Measurements from ENCODE around the gene ERBB2.
"Not testable (repeated sequence)": the region's sequence is repeated elsewhere in the genome, so short reads cannot be mapped to it uniquely, and the experiment has no call there.

The ERBB2 gene

DNA sequence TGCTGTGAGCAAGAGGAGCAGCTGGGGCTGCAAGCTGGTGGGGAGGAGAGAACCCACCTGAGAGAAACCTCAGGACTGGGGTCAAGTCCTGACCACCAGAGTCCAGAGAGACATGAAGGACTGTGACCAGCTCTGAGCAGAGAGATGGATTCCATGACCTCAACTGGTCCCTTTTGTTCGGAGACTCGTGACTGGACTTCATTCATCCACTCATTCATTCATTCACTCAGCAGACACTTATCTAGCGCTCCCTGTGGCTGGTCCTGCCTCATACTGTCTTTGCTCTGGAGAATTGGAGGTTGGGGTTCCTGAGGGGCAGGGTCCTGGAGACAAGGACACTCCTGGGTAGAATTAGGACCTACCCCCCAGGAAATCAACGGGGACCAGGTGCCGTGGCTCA lies 4.0 kb downstream of the ERBB2 start:
- no peak for DNase-seq (ENCODE audit: low read depth in 3 of 3)

DNA sequence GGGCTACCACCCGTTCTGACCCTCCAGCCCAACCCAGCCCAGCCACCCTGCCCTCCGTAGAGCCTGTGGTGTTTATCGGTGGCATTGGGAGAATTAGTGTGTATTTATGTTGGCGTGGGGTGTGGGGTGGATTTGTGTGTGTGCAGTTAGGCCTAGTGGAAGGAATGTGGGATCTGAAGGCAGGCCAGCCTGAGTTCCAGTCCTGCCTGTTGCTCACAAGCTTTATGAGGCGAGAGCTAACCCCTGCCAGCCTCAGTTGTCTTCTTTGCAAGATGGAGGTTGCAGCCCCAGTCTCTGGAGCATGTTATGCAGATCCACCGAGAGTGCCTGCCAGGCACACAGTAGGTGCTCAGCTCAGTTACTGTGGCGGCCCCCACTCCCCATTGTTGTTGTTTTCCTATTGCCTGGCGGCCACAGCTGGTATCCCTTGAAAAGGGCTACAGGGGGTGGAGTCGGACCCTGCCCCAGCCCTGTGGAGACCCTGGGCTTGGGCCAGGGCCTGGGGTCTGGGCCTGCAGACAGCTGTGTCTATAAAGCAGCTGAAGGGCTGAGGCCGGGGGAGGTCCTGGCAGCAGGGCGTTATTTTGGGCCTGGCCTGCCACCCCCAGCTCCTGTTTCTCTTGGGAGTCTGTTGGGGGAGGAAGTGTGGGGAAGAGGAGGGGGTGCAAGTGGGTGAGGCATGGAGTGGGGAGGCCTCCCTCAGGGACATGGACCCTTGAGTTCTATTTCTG lies 5.1 kb downstream of the ERBB2 start:
- DNase-seq (ENCODE audit: low read depth in 3 of 3) = no peak

DNA sequence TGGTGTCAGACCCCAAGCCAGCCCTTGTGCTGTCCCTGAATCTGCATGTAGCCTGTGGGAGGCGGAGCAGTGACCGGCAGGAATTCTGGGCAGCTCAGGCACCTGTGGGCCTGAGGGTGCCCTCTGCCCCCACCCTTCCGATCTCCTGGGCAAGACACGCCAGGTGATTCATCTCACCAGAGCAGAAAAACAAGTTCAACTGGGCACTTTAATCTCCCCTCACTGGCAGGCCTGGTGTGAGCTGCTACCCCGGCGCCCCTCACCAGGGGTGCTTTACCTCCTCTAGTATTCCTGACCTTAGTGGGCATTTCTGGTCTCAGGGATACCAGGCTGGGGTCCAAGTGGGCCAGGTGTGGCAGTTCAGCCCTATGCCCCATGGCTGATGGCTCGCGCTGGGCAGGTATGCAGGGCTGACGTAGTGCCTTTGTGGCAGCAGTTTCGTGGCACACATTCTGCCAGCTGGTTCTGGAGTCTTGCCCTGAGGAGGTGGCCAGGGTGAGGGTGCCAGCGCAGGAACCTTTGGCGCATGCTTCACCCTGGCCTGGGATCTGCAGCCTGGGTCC lies 6.0 kb downstream of the ERBB2 start:
- DNase-seq (ENCODE audit: low read depth in 3 of 3) = no peak

DNA sequence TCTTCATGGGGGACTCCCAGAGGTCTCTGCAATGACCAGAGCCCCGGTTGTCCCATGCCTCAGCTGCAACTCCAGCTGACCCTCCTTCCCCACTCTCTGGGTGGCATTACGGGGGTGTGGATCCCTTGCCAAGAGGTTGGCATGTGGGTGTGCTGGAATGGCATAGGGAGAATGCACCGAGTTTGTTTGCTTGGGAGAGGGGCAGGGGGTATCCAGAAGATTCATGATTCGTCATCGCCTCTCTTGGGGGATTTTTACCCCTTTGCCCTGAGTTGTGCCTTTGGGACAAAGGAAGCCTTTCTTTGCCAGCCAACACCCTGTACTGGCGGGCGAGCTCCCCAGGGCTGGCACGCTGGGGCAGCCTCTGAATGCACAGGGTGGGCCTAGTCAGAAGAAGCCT lies 6.5 kb downstream of the ERBB2 start:
- DNase-seq (ENCODE audit: low read depth in 3 of 3) = no peak

DNA sequence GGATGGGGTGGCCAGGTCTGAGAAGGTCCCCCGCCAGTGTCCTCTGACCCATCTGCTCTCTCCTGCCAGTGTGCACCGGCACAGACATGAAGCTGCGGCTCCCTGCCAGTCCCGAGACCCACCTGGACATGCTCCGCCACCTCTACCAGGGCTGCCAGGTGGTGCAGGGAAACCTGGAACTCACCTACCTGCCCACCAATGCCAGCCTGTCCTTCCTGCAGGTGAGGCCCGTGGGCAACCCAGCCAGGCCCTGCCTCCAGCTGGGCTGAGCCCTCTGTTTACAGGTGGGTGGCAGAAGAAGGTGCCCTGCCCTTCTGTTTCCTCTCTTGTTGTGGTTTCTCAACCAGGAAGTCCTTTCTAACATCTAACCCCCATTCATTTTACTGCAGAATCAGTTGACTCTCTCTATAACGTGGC lies 7.1 kb downstream of the ERBB2 start:
- no peak for DNase-seq (ENCODE audit: low read depth in 3 of 3)

DNA sequence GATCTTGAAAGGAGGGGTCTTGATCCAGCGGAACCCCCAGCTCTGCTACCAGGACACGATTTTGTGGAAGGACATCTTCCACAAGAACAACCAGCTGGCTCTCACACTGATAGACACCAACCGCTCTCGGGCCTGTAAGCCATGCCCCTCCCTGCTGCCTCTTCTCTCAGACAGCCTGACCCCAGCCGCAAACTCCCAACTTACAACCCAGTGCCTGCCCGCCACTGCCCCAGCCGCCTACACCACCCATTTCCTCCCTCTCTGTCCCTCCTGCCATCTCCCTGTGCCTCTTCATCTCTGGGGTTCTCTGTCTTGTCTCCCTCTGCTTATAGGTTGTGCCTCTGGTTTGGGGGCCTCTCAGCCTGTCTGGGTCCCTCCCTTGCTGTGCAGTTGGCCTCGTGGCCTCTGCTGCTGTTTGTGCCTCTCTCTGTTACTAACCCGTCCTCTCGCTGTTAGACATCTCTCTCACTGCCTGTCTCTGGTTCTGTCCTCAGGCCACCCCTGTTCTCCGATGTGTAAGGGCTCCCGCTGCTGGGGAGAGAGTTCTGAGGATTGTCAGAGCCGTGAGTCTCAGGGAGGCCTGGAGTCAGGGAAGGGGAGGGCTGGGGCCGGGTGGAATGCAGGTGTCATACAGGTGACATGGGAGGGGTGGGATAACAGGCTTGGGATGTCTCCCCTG lies 9.6 kb downstream of the ERBB2 start:
- DNase-seq (ENCODE audit: low read depth in 3 of 3) = no peak

DNA sequence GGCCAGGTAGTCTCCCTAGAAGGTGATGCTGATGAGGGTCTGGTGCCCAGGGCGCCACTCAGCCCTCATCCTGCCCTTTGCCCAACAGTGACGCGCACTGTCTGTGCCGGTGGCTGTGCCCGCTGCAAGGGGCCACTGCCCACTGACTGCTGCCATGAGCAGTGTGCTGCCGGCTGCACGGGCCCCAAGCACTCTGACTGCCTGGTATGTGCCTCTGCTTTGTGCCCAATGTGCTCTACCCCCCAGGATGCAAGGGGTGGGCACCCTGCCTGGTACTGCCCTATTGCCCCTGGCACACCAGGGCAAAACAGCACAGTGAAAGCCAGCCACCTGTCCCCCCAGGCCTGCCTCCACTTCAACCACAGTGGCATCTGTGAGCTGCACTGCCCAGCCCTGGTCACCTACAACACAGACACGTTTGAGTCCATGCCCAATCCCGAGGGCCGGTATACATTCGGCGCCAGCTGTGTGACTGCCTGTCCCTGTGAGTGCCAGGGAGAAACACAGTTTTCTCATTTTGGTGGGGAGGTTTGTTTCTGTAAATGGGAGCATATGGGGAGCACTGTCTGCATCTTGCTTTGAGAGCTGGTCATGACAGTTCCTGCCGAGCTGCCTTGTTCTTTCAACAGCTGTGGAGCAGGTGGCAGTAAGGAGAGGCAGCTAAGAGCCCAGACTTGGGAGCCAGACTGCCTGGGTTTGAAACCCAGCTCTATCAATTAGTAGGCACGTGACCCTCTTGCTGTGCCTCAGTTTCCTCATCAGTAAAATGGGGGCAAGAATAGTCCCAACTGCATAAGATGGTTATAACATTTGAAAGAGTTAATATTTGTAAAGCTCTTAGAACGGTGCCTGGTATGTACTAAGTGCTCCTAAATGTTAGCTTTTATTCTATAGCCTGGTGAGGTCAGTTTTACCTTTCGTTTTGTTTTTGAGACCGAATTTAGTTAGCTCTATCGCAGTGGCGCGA lies 10.4 kb downstream of the ERBB2 start:
- no peak for DNase-seq (ENCODE audit: low read depth in 3 of 3)

DNA sequence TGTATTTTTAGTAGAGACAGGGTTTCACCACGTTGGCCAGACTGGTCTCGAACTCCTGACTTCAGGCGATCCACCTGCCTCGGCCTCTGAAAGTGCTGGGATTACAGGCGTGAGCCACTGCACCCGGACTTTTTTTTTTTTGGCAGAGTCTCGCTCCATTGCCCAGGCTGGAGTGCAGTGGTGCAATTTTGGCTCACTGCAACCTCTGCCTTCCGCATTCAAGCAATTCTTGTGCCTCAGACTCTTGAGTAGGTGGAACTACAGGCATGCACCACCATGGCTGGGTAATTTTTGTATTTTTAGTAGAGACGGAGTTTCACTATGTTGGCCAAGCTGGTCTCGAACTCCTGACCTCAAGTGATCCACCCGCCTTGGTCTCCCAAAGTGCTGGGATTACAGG lies 11.2 kb downstream of the ERBB2 start:
- not testable (repeated sequence) for DNase-seq (ENCODE audit: low read depth in 3 of 3)

DNA sequence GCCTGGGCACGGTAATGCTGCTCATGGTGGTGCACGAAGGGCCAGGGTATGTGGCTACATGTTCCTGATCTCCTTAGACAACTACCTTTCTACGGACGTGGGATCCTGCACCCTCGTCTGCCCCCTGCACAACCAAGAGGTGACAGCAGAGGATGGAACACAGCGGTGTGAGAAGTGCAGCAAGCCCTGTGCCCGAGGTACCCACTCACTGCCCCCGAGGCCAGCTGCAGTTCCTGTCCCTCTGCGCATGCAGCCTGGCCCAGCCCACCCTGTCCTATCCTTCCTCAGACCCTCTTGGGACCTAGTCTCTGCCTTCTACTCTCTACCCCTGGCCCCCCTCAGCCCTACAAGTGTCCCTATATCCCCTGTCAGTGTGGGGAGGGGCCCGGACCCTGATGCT lies 12.0 kb downstream of the ERBB2 start:
- no peak for DNase-seq (ENCODE audit: low read depth in 3 of 3)

DNA sequence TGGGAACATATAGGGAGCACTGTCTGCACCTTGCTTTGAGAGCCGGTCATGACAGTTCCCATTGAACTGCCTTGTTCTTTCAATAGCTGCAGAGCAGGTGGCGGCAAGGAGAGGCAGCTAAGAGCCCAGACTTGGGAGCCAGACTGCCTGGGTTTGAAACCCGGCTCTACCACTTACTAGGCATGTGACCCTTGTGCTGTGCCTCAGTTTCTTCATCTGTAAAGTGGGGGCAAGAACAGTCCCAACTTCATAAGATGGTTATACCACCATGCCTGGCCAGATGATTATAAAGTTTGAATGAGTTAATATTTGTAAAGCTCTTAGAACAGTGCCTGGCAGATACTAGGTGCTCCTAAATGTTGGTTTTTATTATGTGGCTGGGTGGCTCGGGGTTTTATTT lies 14.4 kb downstream of the ERBB2 start:
- DNase-seq (ENCODE audit: low read depth in 3 of 3) = no peak

DNA sequence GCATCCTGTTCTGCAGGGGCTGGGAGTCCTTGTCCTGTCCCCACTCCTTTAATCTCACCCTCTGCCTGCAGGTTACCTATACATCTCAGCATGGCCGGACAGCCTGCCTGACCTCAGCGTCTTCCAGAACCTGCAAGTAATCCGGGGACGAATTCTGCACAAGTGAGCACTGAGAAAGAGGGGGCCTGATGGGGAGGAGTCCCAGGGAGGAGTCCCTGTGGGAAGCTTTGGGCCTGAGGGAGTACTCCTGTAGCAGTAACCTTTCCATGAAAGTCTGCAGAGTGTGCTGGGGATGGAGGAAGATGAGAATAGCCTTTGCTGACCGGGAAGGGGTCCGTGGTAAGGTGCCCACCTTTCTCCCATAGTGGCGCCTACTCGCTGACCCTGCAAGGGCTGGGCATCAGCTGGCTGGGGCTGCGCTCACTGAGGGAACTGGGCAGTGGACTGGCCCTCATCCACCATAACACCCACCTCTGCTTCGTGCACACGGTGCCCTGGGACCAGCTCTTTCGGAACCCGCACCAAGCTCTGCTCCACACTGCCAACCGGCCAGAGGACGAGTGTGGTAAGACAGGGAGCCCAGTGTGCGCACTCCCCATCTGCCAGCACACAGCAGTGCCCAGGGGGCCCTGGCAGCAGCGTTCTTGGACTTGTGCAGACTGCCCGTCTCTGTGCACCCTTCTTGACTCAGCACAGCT lies 15.7 kb downstream of the ERBB2 start:
- DNase-seq (ENCODE audit: low read depth in 3 of 3) = no peak

DNA sequence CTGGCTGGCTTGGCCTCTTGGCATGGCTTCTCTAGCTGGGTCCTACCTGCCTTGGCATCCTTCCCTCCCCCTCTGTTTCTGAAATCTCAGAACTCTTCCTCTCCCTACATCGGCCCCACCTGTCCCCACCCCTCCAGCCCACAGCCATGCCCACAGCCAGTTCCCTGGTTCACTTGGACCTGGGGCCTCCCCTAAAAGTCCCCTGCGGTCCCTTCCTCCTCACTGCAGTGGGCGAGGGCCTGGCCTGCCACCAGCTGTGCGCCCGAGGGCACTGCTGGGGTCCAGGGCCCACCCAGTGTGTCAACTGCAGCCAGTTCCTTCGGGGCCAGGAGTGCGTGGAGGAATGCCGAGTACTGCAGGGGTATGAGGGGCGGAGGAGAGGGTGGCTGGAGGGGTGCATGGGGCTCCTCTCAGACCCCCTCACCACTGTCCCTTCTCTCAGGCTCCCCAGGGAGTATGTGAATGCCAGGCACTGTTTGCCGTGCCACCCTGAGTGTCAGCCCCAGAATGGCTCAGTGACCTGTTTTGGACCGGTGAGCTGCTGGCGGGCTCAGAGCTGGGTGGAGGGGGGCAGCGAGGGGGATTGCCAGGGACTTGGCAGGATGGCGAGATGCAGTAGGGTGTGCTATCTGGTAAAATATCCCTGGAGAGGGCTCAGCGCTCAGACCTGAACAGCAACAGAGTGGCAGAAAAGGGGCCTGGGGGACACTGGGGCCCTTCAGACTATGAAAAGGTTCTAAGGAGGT lies 16.4 kb downstream of the ERBB2 start:
- DNase-seq (ENCODE audit: low read depth in 3 of 3) = no peak

DNA sequence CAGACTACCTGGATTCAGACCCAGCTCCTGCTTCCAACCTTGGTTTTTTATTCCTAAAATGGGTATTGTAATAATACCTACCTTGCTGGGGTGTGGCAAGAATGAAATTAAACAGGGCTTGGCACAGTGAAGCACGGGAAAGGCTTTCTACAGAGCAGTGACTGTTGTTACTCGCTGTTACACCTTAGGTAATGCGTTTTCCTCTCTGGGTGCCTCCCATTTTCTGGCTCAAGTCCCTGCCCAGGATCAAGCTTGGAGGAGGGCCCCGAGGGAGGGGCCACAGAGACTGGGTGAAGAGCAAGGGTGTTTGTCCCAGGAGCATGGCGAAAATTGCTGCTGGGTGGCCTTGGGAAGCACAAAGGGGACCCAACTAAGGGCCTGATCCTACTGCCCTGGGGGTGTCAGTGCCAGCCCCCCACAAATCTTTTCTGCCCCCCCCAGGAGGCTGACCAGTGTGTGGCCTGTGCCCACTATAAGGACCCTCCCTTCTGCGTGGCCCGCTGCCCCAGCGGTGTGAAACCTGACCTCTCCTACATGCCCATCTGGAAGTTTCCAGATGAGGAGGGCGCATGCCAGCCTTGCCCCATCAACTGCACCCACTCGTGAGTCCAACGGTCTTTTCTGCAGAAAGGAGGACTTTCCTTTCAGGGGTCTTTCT lies 17.1 kb downstream of the ERBB2 start:
- DNase-seq (ENCODE audit: low read depth in 3 of 3) = no peak

DNA sequence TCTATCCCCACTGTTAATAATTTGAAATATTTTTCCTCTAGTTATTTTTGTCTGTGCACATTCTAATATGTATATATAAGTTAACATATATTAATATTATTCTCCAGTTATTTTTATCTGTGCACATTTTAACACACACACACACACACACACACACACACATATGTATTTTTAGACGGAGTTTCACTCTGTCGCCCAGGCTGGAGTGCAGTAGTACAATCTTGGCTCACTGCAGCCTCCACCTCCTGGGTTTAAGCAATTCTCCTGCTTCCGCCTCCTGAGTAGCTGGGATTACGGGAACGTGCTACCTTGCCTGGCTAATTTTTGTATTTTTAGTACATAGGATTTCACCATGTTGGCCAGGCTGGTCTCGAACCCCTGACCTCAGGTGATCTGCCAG lies 17.8 kb downstream of the ERBB2 start:
- DNase-seq (ENCODE audit: low read depth in 3 of 3) = no peak

DNA sequence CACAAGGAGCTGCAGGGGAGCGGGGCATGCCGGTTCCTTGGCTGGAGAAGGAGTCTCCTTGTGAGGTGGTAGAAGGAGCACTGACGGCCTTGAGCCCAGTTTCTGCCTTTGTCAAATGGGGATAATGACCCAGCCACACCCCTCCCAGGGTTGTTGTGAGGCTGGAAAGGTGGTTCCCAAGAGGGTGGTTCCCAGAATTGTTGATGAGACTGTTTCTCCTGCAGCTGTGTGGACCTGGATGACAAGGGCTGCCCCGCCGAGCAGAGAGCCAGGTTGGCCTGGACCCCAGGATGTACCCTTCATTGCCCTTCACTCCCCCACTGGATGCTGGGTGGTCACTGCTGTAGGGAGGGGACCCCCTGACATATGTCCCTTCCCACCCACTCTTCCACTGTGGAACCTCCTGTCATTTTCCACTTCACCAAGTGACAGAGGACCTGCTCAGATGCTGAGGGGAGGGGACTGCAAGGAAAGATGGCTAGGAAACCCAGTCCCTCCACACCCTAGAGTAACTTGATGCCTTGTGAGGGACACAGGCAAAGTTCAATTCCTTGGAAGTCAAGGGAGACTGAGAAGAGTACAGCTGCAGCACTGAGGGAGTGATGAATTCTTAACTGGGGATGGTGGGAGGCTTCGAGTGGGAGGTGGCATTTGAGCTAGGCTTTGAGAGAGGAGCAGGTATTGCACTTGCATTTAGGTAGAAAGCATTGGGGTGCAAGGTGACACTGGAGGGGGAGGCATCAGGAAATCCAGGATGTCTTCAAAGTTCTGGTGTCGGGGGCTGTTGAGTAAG lies 19.9 kb downstream of the ERBB2 start:
- DNase-seq (ENCODE audit: low read depth in 3 of 3) = no peak

DNA sequence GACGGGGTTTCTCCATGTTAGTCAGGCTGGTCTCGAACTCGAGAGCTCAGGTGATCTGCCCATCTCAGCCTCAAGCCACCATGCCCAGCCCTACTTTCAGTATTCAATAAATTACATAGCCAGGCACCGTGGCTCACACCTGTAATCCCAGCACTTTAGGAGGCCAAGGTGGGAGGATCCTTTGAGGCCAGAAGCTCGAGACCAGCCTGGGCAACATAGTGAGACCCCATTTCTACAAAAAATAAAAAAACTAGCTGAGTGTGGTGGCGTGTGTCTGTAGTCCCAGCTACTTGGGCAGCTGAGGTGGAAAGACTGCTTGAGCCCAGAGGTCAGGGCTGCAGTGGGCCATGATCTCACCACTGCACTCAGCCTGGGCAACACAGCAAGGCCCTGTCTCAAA lies 22.2 kb downstream of the ERBB2 start:
- DNase-seq (ENCODE audit: low read depth in 3 of 3) = no peak

DNA sequence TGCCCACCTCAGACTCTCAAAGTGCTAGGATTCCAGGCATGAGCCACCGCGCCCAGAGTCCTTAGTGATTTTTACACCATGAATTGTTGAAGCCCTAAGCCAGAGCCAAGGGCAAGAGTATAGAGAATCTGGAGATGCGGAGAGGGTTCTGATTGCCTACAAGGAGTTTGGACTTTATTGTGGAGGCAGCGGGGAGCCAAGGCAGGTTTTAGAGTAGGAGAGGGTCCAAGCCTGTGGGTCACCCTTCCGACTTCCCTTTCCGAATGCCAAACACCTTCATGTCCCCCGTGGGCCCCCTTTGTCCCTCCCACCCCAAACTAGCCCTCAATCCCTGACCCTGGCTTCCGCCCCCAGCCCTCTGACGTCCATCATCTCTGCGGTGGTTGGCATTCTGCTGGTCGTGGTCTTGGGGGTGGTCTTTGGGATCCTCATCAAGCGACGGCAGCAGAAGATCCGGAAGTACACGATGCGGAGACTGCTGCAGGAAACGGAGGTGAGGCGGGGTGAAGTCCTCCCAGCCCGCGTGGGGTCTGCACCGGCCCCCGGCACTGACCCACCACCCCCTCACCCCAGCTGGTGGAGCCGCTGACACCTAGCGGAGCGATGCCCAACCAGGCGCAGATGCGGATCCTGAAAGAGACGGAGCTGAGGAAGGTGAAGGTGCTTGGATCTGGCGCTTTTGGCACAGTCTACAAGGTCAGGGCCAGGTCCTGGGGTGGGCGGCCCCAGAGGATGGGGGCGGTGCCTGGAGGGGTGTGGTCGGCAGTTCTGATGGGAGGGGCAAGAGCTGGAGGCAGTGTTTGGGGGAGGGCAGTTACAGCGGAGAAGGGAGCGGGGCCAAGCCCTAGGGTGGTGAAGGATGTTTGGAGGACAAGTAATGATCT lies 23.3 kb downstream of the ERBB2 start:
- no peak for DNase-seq (ENCODE audit: low read depth in 3 of 3)

DNA sequence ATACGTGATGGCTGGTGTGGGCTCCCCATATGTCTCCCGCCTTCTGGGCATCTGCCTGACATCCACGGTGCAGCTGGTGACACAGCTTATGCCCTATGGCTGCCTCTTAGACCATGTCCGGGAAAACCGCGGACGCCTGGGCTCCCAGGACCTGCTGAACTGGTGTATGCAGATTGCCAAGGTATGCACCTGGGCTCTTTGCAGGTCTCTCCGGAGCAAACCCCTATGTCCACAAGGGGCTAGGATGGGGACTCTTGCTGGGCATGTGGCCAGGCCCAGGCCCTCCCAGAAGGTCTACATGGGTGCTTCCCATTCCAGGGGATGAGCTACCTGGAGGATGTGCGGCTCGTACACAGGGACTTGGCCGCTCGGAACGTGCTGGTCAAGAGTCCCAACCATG lies 24.9 kb downstream of the ERBB2 start:
- DNase-seq (ENCODE audit: low read depth in 3 of 3) = no peak

Measured in stimulated activated CD4-positive, alpha-beta T cell treated with anti-CD3 and anti-CD28 coated beads, TNF-alpha, amount 100 ng/mL, for 4 hours (primary cell).